Stomach (tissue), 4 donors: ENCODE measurements around the gene HERPUD1.

ENCODE experiments used
- EP300 ChIP-seq: sonication (generic); formaldehyde crosslinking; IDR thresholded peaks from one replicate; pipeline ENCODE4 v1.6.1; 2017; ENCODE audit warnings: antibody characterized with exemption
- POLR2A ChIP-seq, 4 donors: fragments of 450-650 bp; IDR thresholded peaks; one replicate each; pipeline ENCODE4 v1.6.1; 2016; ENCODE audit warnings: antibody characterized with exemption in 4 of 4, control low read depth in 2 of 4, mild to moderate bottlenecking in 1 of 4, moderate library complexity in 1 of 4
- POLR2AphosphoS5 ChIP-seq, 3 donors: sonication (generic); formaldehyde crosslinking; IDR thresholded peaks; one replicate each; pipeline ENCODE4 v1.6.1; 2016; ENCODE audit warnings: antibody characterized with exemption in 3 of 3
- TF ChIP-seq, protein P1 (sequence below), 7 experiments: fragments of 450-650 bp in 4 of 7; fragments of 200-600 bp in 3 of 7; sonication (generic) in 3 of 7; IDR thresholded peaks; one replicate each; pipeline ENCODE4 v1.5.1; 2016 to 2019; ENCODE audit warnings: antibody characterized with exemption in 7 of 7, control low read depth in 2 of 7, mild to moderate bottlenecking in 1 of 7

DNA sequence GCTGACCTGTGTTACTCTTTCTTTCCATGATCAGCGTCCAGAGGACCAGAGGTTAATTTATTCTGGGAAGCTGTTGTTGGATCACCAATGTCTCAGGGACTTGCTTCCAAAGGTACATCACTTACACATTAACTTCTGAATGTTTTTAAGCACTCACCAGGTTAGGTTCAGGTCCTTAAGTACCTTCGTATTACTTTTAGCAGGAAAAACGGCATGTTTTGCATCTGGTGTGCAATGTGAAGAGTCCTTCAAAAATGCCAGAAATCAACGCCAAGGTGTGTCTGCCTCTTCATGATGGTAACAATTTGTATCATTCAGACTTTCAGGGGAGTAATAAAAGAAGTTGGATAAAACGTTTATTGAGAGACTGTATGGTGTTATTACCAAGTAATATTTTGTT lies 3.3 kb downstream of the HERPUD1 start:
- TF ChIP-seq EP300 (no peak), POLR2A (IDR thresholded peaks at IDR 0.05) (no peak), POLR2AphosphoS5 (IDR thresholded peaks at IDR 0.05) (no peak)
- TF ChIP-seq, protein P1, sequence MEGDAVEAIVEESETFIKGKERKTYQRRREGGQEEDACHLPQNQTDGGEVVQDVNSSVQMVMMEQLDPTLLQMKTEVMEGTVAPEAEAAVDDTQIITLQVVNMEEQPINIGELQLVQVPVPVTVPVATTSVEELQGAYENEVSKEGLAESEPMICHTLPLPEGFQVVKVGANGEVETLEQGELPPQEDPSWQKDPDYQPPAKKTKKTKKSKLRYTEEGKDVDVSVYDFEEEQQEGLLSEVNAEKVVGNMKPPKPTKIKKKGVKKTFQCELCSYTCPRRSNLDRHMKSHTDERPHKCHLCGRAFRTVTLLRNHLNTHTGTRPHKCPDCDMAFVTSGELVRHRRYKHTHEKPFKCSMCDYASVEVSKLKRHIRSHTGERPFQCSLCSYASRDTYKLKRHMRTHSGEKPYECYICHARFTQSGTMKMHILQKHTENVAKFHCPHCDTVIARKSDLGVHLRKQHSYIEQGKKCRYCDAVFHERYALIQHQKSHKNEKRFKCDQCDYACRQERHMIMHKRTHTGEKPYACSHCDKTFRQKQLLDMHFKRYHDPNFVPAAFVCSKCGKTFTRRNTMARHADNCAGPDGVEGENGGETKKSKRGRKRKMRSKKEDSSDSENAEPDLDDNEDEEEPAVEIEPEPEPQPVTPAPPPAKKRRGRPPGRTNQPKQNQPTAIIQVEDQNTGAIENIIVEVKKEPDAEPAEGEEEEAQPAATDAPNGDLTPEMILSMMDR (IDR thresholded peaks at IDR 0.05) = no peak
